ENCODE results near the gene GPRC5C. TPM values are rescaled to one million over a fixed set of nuclear protein-coding genes. Genes with fewer than 3 reads are reported as not detected.

GPRC5C gene
- total and polyA plus RNA-seq, 2 donors (not counting 1 experiment from before 2014, with no cell fraction given), result 0.66 to 1.1 TPM

DNA sequence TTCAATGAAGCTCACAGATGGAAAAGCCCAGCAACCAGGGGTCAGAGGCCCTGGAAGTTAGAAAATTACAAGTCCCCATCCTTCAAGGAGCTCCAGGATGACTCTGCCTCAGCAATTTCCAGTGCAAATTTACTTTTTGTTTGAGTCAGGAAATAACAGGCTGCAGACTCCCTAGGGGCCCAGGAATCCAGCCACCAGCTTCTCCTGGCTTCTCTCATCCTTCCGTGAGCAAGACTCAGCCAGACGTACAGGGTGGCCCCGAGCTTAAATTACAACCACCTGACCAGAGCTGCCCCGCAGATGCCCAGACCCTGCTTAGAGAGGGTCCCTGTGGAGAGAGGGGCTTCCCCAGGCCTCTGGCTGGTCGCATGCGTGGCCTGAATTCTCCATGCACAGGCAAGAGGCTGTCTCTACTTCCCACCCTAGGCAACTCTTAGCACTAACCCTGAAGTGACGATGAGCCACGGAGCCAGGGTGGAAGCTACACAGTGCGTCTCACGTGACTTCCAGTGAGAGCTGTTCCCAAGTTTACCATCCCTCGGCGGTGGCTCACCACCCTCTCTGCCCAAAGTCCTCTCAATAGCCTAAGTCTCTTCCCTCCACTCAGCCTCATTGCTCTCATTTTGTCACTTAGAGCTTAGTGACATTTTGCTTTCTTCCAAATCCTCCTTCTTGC is 37.5 kb upstream of the GPRC5C start:
- 89% methylated on average over 11 of the region's 12 CpGs for WGBS (ENCODE audit: insufficient coverage)
- CTCF ChIA-PET, result interaction anchor here (0.8 to 1.5 kb wide), 3 partner anchors 15 to 96 kb away, joined by 3 to 5 read pairs (median 4); no protein-coding TSS in a partner anchor
- POLR2A ChIA-PET, result no interaction called here
- Histone ChIP-seq H3K9me3 (ENCODE audit: control extremely low read depth in 1 of 3, control insufficient read depth in 2 of 3, insufficient read depth in 1 of 3, low read length in 2 of 3) (peaks cover 0 to 10% (median 0%) of the 10 kb centered on the region in 3 donors), H3K4me1 (ENCODE audit: control insufficient read depth in 2 of 2, insufficient read depth in 2 of 2, low read length in 2 of 2) (no peaks in the 10 kb centered on the region), H2AFZ (ENCODE audit: insufficient read depth, low read depth, low read length, poor library complexity, severe bottlenecking) (no peak overlapping the region), H3K27ac (ENCODE audit: low read length in 2 of 2) (no peak overlapping the region), H4K20me1 (ENCODE audit: control insufficient read depth, insufficient read depth, low read length, poor library complexity, severe bottlenecking) (no peaks in the 10 kb centered on the region), H3K79me2 (ENCODE audit: control insufficient read depth, insufficient read depth, low read length) (no peaks in the 10 kb centered on the region), H3K9ac (ENCODE audit: low read length) (no peak overlapping the region), H3K27me3 (replicated peaks in 1 of 4; ENCODE audit: control extremely low read depth in 1 of 4, control insufficient read depth in 3 of 4, insufficient read depth in 4 of 4, low read length in 3 of 4) (peaks cover 0 to 9% (median 1%) of the 10 kb centered on the region in 4 experiments), H3K36me3 (replicated peaks in 1 of 2; ENCODE audit: control extremely low read depth in 1 of 2, control insufficient read depth in 1 of 2, extremely low read depth in 1 of 2, insufficient read depth in 2 of 2, low read length in 1 of 2) (no peaks in the 10 kb centered on the region), H3K4me3 (ENCODE audit: control extremely low read depth in 1 of 5, extremely low read depth in 1 of 5, insufficient read depth in 1 of 5, low read depth in 2 of 5, low read length in 4 of 5) (no peak overlapping the region), H3K4me2 (replicated peaks; ENCODE audit: low read depth, low read length, poor library complexity, severe bottlenecking) (no peak overlapping the region)
- intact Hi-C loops (cut with micrococcal nuclease), result no loop called here
- Mint-ChIP-seq H3K9me3 (ENCODE audit: insufficient read depth) (no peaks in the 10 kb centered on the region), H3K27ac (no peak overlapping the region), H3K4me3 (no peak overlapping the region), H3K27me3 (peaks cover 18% of the 10 kb centered on the region), H3K4me1 (no peaks in the 10 kb centered on the region)
- TF ChIP-seq, protein P1, sequence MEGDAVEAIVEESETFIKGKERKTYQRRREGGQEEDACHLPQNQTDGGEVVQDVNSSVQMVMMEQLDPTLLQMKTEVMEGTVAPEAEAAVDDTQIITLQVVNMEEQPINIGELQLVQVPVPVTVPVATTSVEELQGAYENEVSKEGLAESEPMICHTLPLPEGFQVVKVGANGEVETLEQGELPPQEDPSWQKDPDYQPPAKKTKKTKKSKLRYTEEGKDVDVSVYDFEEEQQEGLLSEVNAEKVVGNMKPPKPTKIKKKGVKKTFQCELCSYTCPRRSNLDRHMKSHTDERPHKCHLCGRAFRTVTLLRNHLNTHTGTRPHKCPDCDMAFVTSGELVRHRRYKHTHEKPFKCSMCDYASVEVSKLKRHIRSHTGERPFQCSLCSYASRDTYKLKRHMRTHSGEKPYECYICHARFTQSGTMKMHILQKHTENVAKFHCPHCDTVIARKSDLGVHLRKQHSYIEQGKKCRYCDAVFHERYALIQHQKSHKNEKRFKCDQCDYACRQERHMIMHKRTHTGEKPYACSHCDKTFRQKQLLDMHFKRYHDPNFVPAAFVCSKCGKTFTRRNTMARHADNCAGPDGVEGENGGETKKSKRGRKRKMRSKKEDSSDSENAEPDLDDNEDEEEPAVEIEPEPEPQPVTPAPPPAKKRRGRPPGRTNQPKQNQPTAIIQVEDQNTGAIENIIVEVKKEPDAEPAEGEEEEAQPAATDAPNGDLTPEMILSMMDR (IDR thresholded peaks at IDR 0.05), result no peak
- no peak for TF ChIP-seq EZH2 (IDR thresholded peaks at IDR 0.05; ENCODE audit: borderline replicate concordance, insufficient read depth, low read depth, low read length, poor library complexity, severe bottlenecking)
- DNase-seq (no peak), ATAC-seq (ENCODE audit: low read depth) (no peak)

DNA sequence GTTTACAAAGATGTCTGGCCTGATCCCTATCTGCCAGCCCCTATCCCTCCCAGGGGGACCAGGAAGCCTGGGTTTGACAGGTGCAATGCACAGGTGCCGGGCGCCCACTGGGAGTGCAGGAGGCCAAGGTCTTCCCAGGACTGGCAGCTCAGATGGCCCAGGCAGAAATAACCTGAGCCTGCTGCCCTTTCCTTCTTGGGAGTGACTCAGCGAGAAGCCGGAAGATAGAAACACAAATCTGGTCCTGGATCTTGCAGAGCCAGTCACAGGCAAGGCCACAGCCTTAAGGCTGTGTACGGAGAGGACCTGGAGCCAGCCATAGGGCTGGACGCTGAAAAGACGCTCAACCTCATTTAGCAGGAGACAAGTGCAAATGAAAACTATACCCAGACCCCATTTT is 36.9 kb upstream of the GPRC5C start:
- Histone ChIP-seq H3K27me3 (replicated peaks in 1 of 4; ENCODE audit: control extremely low read depth in 1 of 4, control insufficient read depth in 3 of 4, insufficient read depth in 4 of 4, low read length in 3 of 4) (peaks cover 0 to 9% (median 1%) of the 10 kb centered on the region in 4 experiments), H3K4me1 (ENCODE audit: control insufficient read depth in 2 of 2, insufficient read depth in 2 of 2, low read length in 2 of 2) (no peaks in the 10 kb centered on the region), H3K9me3 (ENCODE audit: control extremely low read depth in 1 of 3, control insufficient read depth in 2 of 3, insufficient read depth in 1 of 3, low read length in 2 of 3) (peaks cover 0 to 10% (median 0%) of the 10 kb centered on the region in 3 donors), H2AFZ (ENCODE audit: insufficient read depth, low read depth, low read length, poor library complexity, severe bottlenecking) (no peak overlapping the region), H3K4me2 (replicated peaks; ENCODE audit: low read depth, low read length, poor library complexity, severe bottlenecking) (no peak overlapping the region), H4K20me1 (ENCODE audit: control insufficient read depth, insufficient read depth, low read length, poor library complexity, severe bottlenecking) (no peaks in the 10 kb centered on the region), H3K36me3 (replicated peaks in 1 of 2; ENCODE audit: control extremely low read depth in 1 of 2, control insufficient read depth in 1 of 2, extremely low read depth in 1 of 2, insufficient read depth in 2 of 2, low read length in 1 of 2) (no peaks in the 10 kb centered on the region), H3K79me2 (ENCODE audit: control insufficient read depth, insufficient read depth, low read length) (no peaks in the 10 kb centered on the region), H3K9ac (ENCODE audit: low read length) (no peak overlapping the region), H3K4me3 (ENCODE audit: control extremely low read depth in 1 of 5, extremely low read depth in 1 of 5, insufficient read depth in 1 of 5, low read depth in 2 of 5, low read length in 4 of 5) (no peak overlapping the region), H3K27ac (ENCODE audit: low read length in 2 of 2) (no peak overlapping the region)
- TF ChIP-seq EZH2 (IDR thresholded peaks at IDR 0.05; ENCODE audit: borderline replicate concordance, insufficient read depth, low read depth, low read length, poor library complexity, severe bottlenecking), result no peak
- TF ChIP-seq, protein P1 (IDR thresholded peaks at IDR 0.05), result no peak
- DNase-seq (no peak), ATAC-seq (ENCODE audit: low read depth) (no peak)
- intact Hi-C loops (cut with micrococcal nuclease), result no loop called here
- Mint-ChIP-seq H3K27ac (no peak overlapping the region), H3K4me3 (no peak overlapping the region), H3K27me3 (peaks cover 21% of the 10 kb centered on the region), H3K9me3 (ENCODE audit: insufficient read depth) (no peaks in the 10 kb centered on the region), H3K4me1 (no peaks in the 10 kb centered on the region)
- ChIA-PET POLR2A (no interaction called here), CTCF (interaction anchor here (0.8 to 1.1 kb wide), 2 partner anchors 16 to 95 kb away, joined by 3 to 5 read pairs; no protein-coding TSS in a partner anchor)
- WGBS (ENCODE audit: insufficient coverage), result 95% methylated on average over 7 of the region's 7 CpGs

Data from B cell (primary cell).